HG03103 (cell line): ENCODE measurements around the gene BRPF1.

Source experiments
- ATAC-seq: cut with Tn5 transposase; IDR thresholded peaks from one replicate; pipeline ENCODE4 v1.9.1; 2021; ENCODE audit warnings: low read depth; ENCODE audit not compliant: unreplicated experiment

BRPF1 gene

DNA sequence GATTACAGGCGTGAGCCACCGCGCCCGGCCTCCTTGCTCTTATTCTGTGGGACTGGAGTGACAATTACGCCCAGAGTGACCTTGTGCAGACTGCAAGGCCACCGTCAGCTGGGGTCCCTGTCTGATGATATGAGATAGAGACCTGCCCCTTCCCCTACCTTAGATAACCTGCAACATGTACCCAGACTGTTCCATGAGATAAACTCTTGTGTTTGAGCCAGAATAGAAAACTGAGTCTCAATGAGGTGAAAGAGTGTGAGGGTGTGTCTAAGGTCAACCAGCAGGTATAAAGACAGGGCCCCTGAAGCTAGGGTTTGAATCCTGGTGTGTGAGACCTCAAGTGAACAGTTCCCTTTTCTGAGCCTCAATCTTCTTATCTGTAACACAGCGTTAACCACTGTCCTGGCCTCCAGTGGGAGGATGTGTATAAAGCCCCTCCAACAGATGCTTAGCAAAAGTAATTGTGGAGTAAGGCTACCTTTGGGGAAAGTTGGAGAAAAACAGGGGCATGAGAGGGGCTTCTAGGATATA is 54.7 kb downstream of the BRPF1 start:
- no peak for ATAC-seq

DNA sequence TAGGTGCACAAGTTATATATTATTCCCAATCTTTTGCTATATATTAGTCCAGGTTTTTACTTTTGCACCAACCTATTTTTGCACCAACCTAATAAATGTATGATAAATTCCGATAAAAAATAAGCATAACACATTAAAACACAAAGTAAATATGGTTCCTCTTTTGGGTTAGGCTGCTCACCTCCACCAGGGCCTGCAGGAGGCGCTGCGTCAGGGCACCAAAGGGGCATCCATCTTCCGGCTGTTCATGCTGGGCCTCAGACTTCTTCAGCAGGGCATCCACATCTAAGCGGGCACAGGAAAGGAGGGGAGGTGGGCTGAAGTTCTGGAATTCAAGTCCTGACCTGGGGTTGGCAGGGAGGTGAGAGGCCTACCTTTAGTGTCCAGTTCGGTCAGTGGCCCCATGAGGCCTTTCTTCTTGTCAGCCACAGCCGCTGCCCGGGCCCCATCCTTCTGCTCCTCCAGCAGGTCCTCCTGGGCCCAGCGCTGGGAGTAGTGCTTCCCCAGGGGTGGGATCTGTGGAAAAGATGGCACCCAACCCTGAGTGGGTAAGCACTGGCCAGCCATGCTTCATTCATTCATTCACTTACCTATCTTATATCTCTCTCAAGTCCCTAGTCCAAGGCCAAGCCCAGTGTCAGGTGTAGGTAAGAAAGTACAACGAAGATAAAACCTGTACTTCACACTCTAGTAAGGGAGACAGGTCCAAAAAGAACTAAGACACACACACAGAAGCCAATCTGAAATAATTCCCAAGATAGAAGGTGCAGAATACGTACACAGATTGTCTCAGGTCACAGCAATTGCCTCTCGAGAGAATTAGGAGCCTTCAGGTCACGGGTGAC is 55.5 kb downstream of the BRPF1 start:
- ATAC-seq: no peak

DNA sequence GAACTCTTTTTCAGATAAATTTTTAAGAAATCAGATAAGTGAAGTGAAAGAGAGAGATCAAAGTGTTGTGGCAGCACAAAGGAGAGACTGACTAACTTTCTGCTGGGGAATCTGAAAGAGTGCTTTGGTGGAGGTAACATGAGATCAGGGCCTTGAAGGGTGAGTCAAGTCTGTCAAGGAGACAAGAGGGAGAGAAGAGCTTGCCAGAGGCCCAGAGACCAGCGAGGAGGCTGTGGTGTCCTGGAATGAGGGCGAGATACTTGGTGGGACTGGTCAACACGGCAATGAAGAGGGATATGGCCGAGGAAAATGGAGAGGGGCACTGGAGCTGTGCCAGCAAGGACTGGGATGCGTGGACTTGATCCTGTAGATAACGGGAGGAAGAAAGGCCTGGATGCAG is 56.2 kb downstream of the BRPF1 start:
- ATAC-seq: no peak

DNA sequence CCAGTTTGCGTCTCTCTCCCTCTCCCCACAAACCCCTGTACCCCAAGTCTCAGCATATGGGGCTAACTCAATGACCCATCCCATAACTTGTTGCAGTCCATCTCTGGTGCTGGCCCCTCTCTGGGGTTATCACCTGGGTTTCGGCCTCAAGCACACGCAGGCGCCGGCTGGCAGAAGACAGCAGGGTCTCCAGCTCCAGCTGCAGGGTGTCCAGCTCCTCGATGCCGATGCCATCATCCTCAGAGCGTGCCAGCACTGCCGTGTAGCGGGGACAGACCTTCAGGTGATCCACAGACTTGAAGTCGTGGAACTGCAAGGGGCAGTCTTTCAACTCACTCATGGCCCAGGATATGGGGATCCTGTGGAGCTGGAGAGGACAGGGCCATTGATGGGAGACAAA is 59.6 kb downstream of the BRPF1 start:
- ATAC-seq: no peak

DNA sequence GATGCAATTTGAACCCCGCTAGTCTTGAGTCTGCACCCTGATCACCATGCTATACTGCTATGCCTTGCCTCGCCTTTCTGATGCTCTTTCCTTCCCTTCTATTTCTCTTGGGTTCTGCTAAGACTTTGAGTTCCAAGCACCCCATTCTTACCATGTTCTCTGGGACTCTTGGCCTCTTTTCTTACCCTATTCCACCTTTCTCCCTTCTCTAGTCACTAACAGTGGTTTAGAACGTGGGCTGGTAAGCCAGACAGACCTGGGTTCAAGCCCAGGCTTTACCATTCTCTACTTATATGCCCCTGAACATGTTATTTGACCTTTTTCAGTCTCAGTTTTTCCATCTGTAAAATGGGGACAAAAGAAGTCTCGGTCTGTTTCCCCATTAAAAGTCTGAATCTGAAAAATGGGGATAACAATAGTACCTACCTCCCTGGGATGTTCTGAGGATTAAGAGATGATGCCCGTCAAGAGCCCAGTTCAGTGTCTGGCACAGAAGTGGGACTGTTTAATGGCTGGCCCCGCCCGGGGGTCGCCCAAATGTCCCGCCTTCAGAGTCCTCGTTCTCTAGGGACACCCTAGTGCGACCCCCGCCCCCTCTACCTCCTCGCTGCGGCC is 60.4 kb downstream of the BRPF1 start:
- no peak for ATAC-seq

DNA sequence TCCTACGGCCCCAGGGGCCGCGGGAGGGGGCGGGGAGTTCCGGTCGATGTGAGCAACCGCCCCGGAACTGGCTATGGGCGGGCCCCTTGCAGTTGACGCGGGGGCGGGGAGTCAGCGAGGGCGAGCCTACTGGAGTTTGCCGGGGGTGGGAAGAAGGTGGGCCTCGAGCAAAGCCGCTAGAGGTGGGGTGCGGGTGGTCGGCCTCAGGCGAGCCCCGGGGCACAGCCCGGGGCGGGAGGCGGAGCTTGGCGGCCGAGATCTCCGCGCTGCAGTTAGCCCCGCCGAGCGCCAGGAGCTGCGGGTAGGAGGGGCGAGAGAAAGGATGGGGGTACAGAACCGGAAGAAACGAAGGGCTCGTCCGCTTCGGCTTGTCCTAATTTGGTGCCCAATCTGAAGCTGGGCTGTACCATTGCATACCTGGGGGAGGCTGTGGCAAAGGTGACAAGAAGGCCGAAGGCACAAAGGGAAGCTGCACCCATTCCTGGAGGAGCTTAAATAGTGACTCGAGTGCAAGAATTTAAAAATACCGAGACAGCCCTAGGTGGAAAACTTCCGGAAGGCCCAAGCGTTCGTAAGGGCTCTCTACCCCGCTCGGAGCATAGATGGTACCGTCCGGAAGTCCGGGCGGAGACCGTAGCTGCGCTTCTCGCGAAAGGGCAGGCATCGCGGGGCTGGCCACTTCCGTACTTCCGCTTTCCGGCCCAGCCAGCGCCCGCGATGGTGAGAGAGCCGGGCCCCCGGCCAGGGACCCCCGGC is 61.0 kb downstream of the BRPF1 start, which contains the start of the genes ARPC4 and TADA3:
ARPC4 (plus strand) TSS at position 678 of the 756 bp plus-strand sequence; CDS start at position 718, 40 bp downstream.
TADA3 (minus strand) TSS at position 69 of the 756 bp plus-strand sequence. CDS start 1,007 bp downstream, outside the sequence.
- peak; percentile 74 for ATAC-seq

DNA sequence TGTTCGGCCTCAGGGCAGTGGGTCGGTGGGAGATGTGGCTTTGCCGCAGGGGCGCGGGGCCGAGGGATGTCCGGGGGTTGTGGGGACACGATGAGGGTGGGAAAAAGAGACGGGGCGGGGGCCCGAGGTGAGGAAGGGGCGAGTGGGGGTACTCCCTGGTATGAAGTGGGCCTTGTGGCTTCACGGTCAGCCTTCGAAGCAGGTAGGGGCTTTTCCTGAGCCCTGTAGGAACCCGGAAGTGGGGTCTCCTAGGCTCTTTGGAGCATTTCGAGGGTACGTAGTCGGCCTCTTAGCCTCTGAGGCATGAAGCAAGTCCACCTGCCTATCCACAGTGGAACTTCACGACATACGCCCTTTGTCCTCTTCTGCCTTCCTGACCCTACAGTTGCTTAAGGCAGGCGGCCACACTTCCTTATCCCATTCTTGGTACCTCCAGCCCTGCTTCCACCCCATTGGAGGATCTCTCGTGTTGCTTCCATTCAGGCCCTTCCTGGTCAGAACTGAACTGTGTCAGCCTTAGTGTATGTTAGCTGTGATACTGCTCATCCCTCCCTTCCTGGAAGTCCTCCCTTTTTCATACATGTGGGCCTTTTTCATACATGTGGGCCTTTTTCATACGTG is 61.7 kb downstream of the BRPF1 start:
- no peak for ATAC-seq

DNA sequence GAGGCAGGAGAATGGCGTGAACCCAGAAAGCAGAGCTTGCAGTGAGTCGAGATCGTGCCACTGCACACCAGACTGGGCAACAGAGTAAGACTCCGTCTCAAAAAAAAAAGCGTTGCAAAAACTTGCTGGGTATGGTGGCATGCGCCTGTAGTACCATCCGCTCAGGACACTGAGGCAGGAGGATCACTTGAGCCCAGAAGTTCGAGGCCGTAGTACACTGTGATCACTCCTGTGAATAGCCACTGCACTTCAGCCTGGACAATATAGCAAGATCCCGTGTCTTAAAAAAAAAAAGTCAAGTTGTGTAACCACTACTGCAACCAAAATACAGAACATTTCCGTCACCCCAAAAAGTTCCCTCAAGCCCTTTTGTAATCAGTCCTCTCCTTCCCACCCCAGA is 62.9 kb downstream of the BRPF1 start:
- no peak for ATAC-seq

DNA sequence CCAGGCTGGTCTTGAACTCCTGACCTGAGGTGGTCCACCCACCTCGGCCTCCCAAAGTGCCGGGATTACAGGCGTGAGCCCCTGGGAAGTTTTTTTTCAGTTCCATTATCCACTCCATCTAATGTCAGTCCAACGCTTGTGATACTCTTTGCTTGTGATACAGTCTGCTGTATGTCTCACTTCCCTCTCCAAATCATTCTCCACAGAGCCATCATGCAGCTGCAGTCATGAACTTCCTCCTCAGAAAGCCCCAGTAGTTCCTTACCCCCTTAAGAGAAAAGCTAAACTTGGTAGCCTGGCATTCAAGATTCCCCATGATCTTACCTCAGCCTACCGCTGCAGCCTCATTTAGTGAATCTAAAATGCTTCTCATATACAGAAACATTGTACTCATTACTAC is 63.7 kb downstream of the BRPF1 start:
- ATAC-seq: no peak

DNA sequence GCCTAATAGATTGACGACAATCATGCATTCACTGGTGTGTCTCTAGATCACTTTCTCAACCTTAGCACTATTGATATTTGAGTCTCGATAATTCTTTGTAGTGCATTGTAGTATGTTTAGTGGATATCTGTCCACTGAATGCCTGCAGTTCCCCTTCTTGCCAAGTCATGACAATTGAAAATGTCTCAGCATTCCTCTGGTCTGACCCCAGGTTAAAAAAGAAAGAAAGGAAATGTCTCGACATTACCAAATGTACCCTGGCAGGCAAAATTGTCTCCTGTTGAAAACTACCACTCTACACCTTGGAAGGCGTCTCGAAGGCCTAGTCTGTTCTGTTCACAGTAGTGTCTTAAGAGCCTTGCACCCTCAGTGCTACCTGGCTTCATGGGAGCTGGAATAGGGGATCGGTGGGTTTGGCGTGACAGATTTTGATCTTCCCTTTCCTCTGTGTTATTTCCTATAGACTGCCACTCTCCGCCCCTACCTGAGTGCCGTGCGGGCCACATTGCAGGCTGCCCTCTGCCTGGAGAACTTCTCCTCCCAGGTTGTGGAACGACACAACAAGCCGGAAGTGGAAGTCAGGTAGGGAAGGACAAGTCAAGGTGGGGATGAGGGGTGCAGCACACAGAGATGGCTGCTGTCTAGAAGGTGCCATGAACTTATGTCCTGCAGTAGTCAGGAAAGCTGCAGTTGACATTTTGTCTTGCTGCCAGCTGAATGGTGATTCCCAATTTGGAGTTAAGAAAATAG is 65.8 kb downstream of the BRPF1 start:
- ATAC-seq: no peak
